HCT116 (cell line): ENCODE data around the gene HMGB1. TPM values are rescaled to one million over a fixed set of nuclear protein-coding genes. Genes with fewer than 3 reads are reported as not detected.

Source experiments
- ATAC-seq: fragments of 200-7000 bp; cut with Tn5 transposase; 2 replicates; pipeline ENCODE4 v1.9.1; 2020; ENCODE audit warnings: mild to moderate bottlenecking, moderate library complexity
- BruUV-seq: library from RNA; stranded (reverse); fragments of 400-500 nt; replicated peaks from 2 replicates; lab custom pipeline; 2021; lab: Mats Ljungman, UMichigan
- CTCF ChIA-PET: fragments of 300-600 bp; sonication (Branson Sonifier 250); formaldehyde crosslinking; loops from one replicate; lab custom pipeline; 2021; ENCODE audit warnings: antibody characterized with exemption; lab: Charles Lee
- POLR2A ChIA-PET: fragments of 300-600, 350-600 bp; sonication (Branson Sonifier 250); formaldehyde crosslinking; loops from one replicate; lab custom pipeline; 2021; ENCODE audit warnings: antibody characterized with exemption; lab: Charles Lee
- RAD21 ChIA-PET, 2 experiments: fragments of 300-600 bp; sonication (Branson Sonifier 250); formaldehyde crosslinking; loops; one replicate each; lab custom pipeline; 2023; ENCODE audit warnings: low total read pairs in 2 of 2; ENCODE audit not compliant: uncharacterized antibody in 2 of 2, unreplicated experiment in 2 of 2, low non-redundant PET in 1 of 2; lab: Charles Lee
- DNase-seq: peaks from one replicate; pipeline ENCODE4 v3.0.0-alpha.2; 2010; ENCODE audit warnings: low read depth, low spot score
- H2AFZ ChIP-seq: fragments of 200-600 bp; shearing (Covaris generic), sonication (generic); 2 replicates; pipeline ENCODE4 v1.6.1; 2017; ENCODE audit warnings: low read depth, mixed run types, mixed read lengths, antibody characterized with exemption, low read length; ENCODE audit not compliant: poor library complexity, severe bottlenecking
- H3K27ac ChIP-seq: 2 replicates; pipeline ENCODE4 v1.5.1; 2012; ENCODE audit warnings: low read depth, low read length
- H3K27me3 ChIP-seq: fragments of 200-600 bp; sonication (generic); 2 replicates; pipeline ENCODE4 v1.6.1; 2016; ENCODE audit warnings: mixed run types, low read length, mixed read lengths; ENCODE audit not compliant: insufficient read depth
- H3K36me3 ChIP-seq, 2 experiments: fragments of 200-500 bp in 1 of 2; fragments of 200-600 bp in 1 of 2; sonication (Bioruptor generic) in 1 of 2; sonication (generic) in 1 of 2; 2 replicates each; pipeline versions ENCODE4 v1.5.1 to v1.6.1; 2014 to 2016; ENCODE audit warnings: low read length in 2 of 2, inconsistent platforms in 1 of 2, mixed read lengths in 1 of 2, mixed run types in 1 of 2; ENCODE audit not compliant: insufficient read depth in 2 of 2, control insufficient read depth in 1 of 2
- H3K4me1 ChIP-seq, 2 experiments: fragments of 200-600 bp in 1 of 2; sonication (generic) in 1 of 2; 2 replicates each; pipeline versions ENCODE4 v1.5.1 to v1.6.1; 2012 to 2017; ENCODE audit warnings: low read length in 2 of 2, inconsistent platforms in 1 of 2, mild to moderate bottlenecking in 1 of 2, mixed read lengths in 1 of 2, mixed run types in 1 of 2, moderate library complexity in 1 of 2; ENCODE audit not compliant: insufficient read depth in 2 of 2, control insufficient read depth in 1 of 2
- H3K4me2 ChIP-seq: fragments of 200-600 bp; sonication (generic); 2 replicates; pipeline ENCODE4 v1.6.1; 2017; ENCODE audit warnings: mixed run types, low read length, mixed read lengths
- H3K4me3 ChIP-seq, 2 experiments: fragments of 200-600 bp in 1 of 2; sonication (generic) in 1 of 2; replicated peaks in 1 of 2; 2 replicates each; pipeline ENCODE4 v1.5.1; 2011 to 2016; ENCODE audit warnings: low read length in 2 of 2, control low read depth in 1 of 2, low read depth in 1 of 2, mild to moderate bottlenecking in 1 of 2, mixed read lengths in 1 of 2, mixed run types in 1 of 2
- H3K79me2 ChIP-seq: fragments of 200-600 bp; sonication (generic); 2 replicates; pipeline ENCODE4 v1.6.1; 2017; ENCODE audit warnings: mild to moderate bottlenecking, mixed run types, low read length, moderate library complexity, mixed read lengths; ENCODE audit not compliant: insufficient read depth
- H3K9ac ChIP-seq: fragments of 200-600 bp; sonication (generic); 2 replicates; pipeline ENCODE4 v1.6.1; 2016; ENCODE audit warnings: low read length, mixed read lengths
- H3K9me2 ChIP-seq: fragments of 200-600 bp; sonication (generic), shearing (Covaris generic); 2 replicates; pipeline ENCODE4 v1.6.1; 2017; ENCODE audit warnings: mixed run types, mild to moderate bottlenecking, moderate library complexity; ENCODE audit not compliant: insufficient read depth
- H3K9me3 ChIP-seq, 2 experiments: fragments of 200-500 bp in 1 of 2; fragments of 200-600 bp in 1 of 2; sonication (Bioruptor generic) in 1 of 2; sonication (generic) in 1 of 2; 2 replicates each; pipeline ENCODE4 v1.6.1; 2014 to 2017; ENCODE audit warnings: low read length in 2 of 2, mixed read lengths in 2 of 2, inconsistent platforms in 1 of 2, low read depth in 1 of 2, mild to moderate bottlenecking in 1 of 2, mixed run types in 1 of 2, moderate library complexity in 1 of 2; ENCODE audit not compliant: control insufficient read depth in 1 of 2, insufficient read depth in 1 of 2
- H4K20me1 ChIP-seq: fragments of 200-600 bp; sonication (generic), shearing (Covaris generic); 2 replicates; pipeline ENCODE4 v1.6.1; 2017; ENCODE audit warnings: mixed run types, mild to moderate bottlenecking, moderate library complexity; ENCODE audit not compliant: insufficient read depth
- CBX3 ChIP-seq: IDR thresholded peaks from 2 replicates; pipeline ENCODE4 v1.6.1; 2012; ENCODE audit warnings: low read depth
- ELF1 ChIP-seq: IDR thresholded peaks from 2 replicates; pipeline ENCODE4 v1.6.1; 2012; ENCODE audit warnings: low read depth, borderline replicate concordance
- EZH2 ChIP-seq: fragments of 200-600 bp; sonication (generic); IDR thresholded peaks from 2 replicates; pipeline ENCODE4 v1.6.1; 2017; ENCODE audit warnings: antibody characterized with exemption, mixed run types
- EZH2phosphoT487 ChIP-seq: fragments of 200-600 bp; IDR thresholded peaks from 2 replicates; pipeline ENCODE4 v1.6.1; 2018; ENCODE audit warnings: antibody characterized with exemption, borderline replicate concordance
- JUND ChIP-seq: IDR thresholded peaks from 2 replicates; pipeline ENCODE4 v1.6.1; 2012
- RAD21 ChIP-seq: IDR thresholded peaks from 2 replicates; pipeline ENCODE4 v1.6.1; 2012; ENCODE audit warnings: low read depth, mild to moderate bottlenecking
- SRF ChIP-seq: IDR thresholded peaks from 2 replicates; pipeline ENCODE4 v1.6.1; 2012; ENCODE audit warnings: low read depth
- YY1 ChIP-seq: IDR thresholded peaks from 2 replicates; pipeline ENCODE4 v1.6.1; 2011; ENCODE audit warnings: low read length, low read depth, moderate library complexity, mild to moderate bottlenecking; ENCODE audit not compliant: insufficient replicate concordance; ENCODE audit errors: extremely low read depth
- intact Hi-C: fragments of 100-400 bp; cut with micrococcal nuclease; formaldehyde crosslinking; loops from 2 replicates; pipeline ENCODE4 v1.10.0; 2022
- total RNA-seq: library from RNA; stranded (reverse); gene quantifications from one replicate; pipeline ENCODE4 v1.2.1, GENCODE V29; 2021; ENCODE audit not compliant: unreplicated experiment
- TF ChIP-seq, protein P1 (sequence below), 3 experiments: fragments of 200-600 bp in 1 of 3; sonication (generic) in 1 of 3; IDR thresholded peaks in 2 of 3; conservative IDR thresholded peaks in 1 of 3; 2 replicates each; pipeline ENCODE4 v1.5.1; 2012 to 2017; ENCODE audit warnings: low read depth in 2 of 3, low read length in 2 of 3, antibody characterized with exemption in 1 of 3, borderline replicate concordance in 1 of 3, control low read depth in 1 of 3, mild to moderate bottlenecking in 1 of 3, mixed read lengths in 1 of 3, mixed run types in 1 of 3, moderate library complexity in 1 of 3; ENCODE audit not compliant: insufficient read depth in 1 of 3

HMGB1 gene
- total RNA-seq, 1 experiment from 2014 or later = 678 TPM

DNA sequence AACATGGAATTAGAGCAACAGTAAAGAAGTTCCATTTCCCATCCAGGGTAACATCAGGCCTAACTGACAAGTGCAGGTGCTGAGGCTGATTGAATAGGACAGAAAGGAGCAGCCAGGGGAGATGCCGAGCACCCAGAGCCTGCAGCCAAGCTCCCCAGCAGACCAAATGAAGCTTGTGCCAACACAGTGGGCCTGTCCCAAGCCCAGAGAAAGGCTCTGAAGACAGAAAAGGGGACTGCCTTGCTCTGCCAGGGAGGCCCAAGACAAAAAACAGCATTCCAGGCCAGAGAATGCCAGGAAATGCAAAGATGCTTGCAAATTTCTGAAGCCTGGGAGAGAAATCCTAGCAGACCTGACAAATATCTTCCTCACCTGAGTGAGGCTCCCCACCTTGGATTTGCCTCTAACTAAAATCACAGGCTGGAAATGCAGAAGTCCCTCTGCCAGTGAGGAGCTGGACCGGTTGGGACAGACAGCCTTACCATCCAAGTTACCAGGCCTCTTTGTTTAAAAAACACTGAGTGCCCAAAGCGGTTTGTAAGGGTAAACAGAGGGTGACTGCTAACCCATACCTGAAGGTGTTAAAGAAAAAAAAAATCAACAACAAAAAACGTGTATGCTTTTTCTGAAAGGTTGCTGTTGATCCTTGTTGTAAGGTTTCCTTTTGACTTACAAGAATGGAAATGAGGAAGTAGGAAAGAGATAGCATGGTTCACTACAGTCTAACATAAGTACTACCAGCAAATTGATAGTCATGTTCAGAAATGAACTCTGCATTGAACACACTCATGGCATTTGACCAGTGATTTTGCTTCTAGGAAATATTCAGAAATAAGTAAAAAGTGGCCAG is 11.8 kb upstream of the HMGB1 start (continued):
- no peak for TF ChIP-seq SRF

DNA sequence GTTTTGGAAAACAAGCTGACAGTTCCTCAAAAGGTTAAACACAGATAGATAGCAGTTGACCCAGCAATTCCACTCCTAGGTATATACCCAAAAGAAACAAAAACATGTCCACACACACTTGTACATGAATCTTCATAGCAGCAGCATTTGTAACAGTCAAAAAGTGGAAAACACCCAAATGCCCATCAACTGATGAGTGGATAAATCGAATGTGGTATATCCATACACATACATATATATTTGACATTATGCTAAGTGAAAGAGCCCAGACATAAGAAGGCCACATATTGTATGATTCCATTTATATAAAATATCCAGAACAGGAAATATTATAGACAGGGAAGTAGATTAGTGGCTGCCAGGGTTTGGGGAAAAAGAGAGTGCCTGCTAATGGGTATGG is 7.9 kb upstream of the HMGB1 start:
- Histone ChIP-seq H3K9me3 (no peaks in the 10 kb centered on the region), H3K9ac (no peak overlapping the region), H3K36me3 (no peaks in the 10 kb centered on the region), H3K27me3 (no peaks in the 10 kb centered on the region), H3K4me1 (no peaks in the 10 kb centered on the region), H3K27ac (no peak overlapping the region), H3K4me3 (no peak overlapping the region), H3K4me2 (no peak overlapping the region), H4K20me1 (no peaks in the 10 kb centered on the region), H2AFZ (no peak overlapping the region), H3K9me2 (no peaks in the 10 kb centered on the region), H3K79me2 (no peaks in the 10 kb centered on the region)
- DNase-seq = no peak
- ATAC-seq = no peak
- ChIA-PET CTCF (no interaction called here), RAD21 (no interaction called here), POLR2A (interaction anchor here (0.6 kb wide), 1 partner anchor 52 kb away, joined by 3 read pairs; the partner anchor contains the start of gene UBE2L5)
- no peak for TF ChIP-seq YY1
- no peak for TF ChIP-seq CBX3
- TF ChIP-seq, protein P1, sequence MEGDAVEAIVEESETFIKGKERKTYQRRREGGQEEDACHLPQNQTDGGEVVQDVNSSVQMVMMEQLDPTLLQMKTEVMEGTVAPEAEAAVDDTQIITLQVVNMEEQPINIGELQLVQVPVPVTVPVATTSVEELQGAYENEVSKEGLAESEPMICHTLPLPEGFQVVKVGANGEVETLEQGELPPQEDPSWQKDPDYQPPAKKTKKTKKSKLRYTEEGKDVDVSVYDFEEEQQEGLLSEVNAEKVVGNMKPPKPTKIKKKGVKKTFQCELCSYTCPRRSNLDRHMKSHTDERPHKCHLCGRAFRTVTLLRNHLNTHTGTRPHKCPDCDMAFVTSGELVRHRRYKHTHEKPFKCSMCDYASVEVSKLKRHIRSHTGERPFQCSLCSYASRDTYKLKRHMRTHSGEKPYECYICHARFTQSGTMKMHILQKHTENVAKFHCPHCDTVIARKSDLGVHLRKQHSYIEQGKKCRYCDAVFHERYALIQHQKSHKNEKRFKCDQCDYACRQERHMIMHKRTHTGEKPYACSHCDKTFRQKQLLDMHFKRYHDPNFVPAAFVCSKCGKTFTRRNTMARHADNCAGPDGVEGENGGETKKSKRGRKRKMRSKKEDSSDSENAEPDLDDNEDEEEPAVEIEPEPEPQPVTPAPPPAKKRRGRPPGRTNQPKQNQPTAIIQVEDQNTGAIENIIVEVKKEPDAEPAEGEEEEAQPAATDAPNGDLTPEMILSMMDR (IDR thresholded peaks at IDR 0.05 in 2 of 3, conservative IDR thresholded peaks at IDR 0.05 in 1 of 3; ENCODE audit: borderline replicate concordance in 1 of 3, insufficient read depth in 1 of 3, low read depth in 2 of 3, low read length in 2 of 3) = no peak
- TF ChIP-seq EZH2 = no peak
- TF ChIP-seq JUND = no peak
- no peak for TF ChIP-seq ELF1
- no peak for TF ChIP-seq RAD21
- no peak for TF ChIP-seq EZH2phosphoT487
- intact Hi-C loops = no loop called here
- BruUV-seq = no TSS peak
